Loucy (cell line): Measurements from ENCODE around the gene THADA.

Source experiments
- EZH2phosphoT487 ChIP-seq: fragments of 200-600 bp; IDR thresholded peaks from 2 replicates; pipeline ENCODE4 v1.6.1; 2018; ENCODE audit warnings: antibody characterized with exemption, mild to moderate bottlenecking, moderate library complexity, borderline replicate concordance
- TF ChIP-seq, protein P1 (sequence below): fragments of 200-600 bp; sonication (generic); conservative IDR thresholded peaks from 2 replicates; pipeline ENCODE4 v1.5.1; 2014; ENCODE audit warnings: mild to moderate bottlenecking, antibody characterized with exemption, low read length

DNA sequence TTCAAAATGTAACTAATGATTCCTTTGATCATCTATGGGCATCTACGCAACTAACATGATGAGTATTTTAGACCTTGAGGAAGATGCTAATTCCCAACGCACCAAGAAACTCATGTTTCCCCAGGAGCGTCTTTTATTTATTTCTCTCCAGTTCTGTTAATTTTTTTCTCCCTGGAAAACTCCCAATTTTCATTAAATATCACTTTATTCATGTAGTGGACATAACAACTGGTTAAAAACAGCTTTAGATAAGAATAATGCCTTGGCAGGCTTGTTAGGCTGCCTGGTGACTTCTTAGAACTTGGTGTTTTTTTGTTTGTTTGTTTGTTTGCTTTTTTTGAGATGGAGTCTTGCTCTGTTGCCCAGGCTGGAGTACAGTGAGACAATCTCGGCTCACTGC is 306.5 kb downstream of the THADA start:
- TF ChIP-seq, protein P1, sequence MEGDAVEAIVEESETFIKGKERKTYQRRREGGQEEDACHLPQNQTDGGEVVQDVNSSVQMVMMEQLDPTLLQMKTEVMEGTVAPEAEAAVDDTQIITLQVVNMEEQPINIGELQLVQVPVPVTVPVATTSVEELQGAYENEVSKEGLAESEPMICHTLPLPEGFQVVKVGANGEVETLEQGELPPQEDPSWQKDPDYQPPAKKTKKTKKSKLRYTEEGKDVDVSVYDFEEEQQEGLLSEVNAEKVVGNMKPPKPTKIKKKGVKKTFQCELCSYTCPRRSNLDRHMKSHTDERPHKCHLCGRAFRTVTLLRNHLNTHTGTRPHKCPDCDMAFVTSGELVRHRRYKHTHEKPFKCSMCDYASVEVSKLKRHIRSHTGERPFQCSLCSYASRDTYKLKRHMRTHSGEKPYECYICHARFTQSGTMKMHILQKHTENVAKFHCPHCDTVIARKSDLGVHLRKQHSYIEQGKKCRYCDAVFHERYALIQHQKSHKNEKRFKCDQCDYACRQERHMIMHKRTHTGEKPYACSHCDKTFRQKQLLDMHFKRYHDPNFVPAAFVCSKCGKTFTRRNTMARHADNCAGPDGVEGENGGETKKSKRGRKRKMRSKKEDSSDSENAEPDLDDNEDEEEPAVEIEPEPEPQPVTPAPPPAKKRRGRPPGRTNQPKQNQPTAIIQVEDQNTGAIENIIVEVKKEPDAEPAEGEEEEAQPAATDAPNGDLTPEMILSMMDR, result no peak
- TF ChIP-seq EZH2phosphoT487, result no peak
